HepG2 (cell line): ENCODE measurements around the gene DBNDD1. TPM values are rescaled to one million over a fixed set of nuclear protein-coding genes. Genes with fewer than 3 reads are reported as not detected.

Source experiments
- ATAC-seq: fragments of 200-7000 bp; cut with Tn5 transposase; 3 replicates; pipeline ENCODE4 v1.9.1; 2020; ENCODE audit warnings: mild to moderate bottlenecking, moderate library complexity
- BruUV-seq: library from RNA; stranded (reverse); fragments of 400-500 nt; replicated peaks from 2 replicates; lab custom pipeline; 2021; lab: Mats Ljungman, UMichigan
- CTCF ChIA-PET: fragments of 300-600 bp; formaldehyde crosslinking; extraction: SDS; loops from one replicate; lab custom pipeline; 2021; ENCODE audit warnings: low total read pairs, inconsistent platforms, low intra/inter-chr PET ratio; lab: Yijun Ruan, JAX
- POLR2A ChIA-PET: fragments of 350-600 bp; sonication (Branson Sonifier 250); formaldehyde crosslinking; loops from one replicate; lab custom pipeline; 2020; ENCODE audit warnings: antibody characterized with exemption, inconsistent platforms; lab: Yijun Ruan, JAX
- DNase-seq: peaks from one replicate; pipeline ENCODE4 v3.0.0-alpha.2; 2015; ENCODE audit warnings: low spot score
- FAIRE-seq: peaks from 3 replicates; lab custom pipeline; 2011; peaks lifted over from hg19 to GRCh38; lab: Jason Lieb, UNC
- H2AFZ ChIP-seq: one replicate; pipeline ENCODE4 v1.6.1; 2011; ENCODE audit warnings: low read length, inconsistent platforms
- H3K27ac ChIP-seq: fragments of 300-600 bp; 3 replicates; pipeline ENCODE4 v1.8.0; 2011; ENCODE audit warnings: mixed run types, mild to moderate bottlenecking, mixed read lengths, low read length, inconsistent platforms; ENCODE audit not compliant: insufficient read depth; ENCODE audit errors: extremely low read length
- H3K27me3 ChIP-seq, 2 experiments: fragments of 200-600 bp in 1 of 2; 2 replicates in 1 of 2; 3 replicates in 1 of 2; pipeline versions ENCODE4 v1.6.0 to v1.8.0; 2011; ENCODE audit warnings: low read length in 2 of 2, mild to moderate bottlenecking in 2 of 2, moderate library complexity in 2 of 2, inconsistent platforms in 1 of 2; ENCODE audit not compliant: insufficient read depth in 2 of 2, control insufficient read depth in 1 of 2
- H3K36me3 ChIP-seq, 2 experiments: fragments of 200-600 bp in 1 of 2; replicated peaks in 1 of 2; 2 replicates in 1 of 2; 3 replicates in 1 of 2; pipeline versions ENCODE4 v1.5.1 to v1.8.0; 2011; ENCODE audit warnings: low read length in 2 of 2, inconsistent platforms in 1 of 2; ENCODE audit not compliant: insufficient read depth in 2 of 2, control insufficient read depth in 1 of 2
- H3K4me1 ChIP-seq: 2 replicates; pipeline ENCODE4 v1.5.1; 2012; ENCODE audit warnings: low read length, inconsistent platforms; ENCODE audit not compliant: insufficient read depth
- H3K4me2 ChIP-seq: 2 replicates; pipeline ENCODE4 v1.6.0; 2011; ENCODE audit warnings: low read depth, low read length, inconsistent platforms
- H3K4me3 ChIP-seq, 3 experiments: fragments of 200-600 bp in 1 of 3; sonication (generic), shearing (Covaris generic) in 1 of 3; replicated peaks in 1 of 3; 2 replicates each; pipeline ENCODE4 v1.5.1; 2011 to 2016; ENCODE audit warnings: low read length in 3 of 3, inconsistent platforms in 2 of 3, low read depth in 2 of 3, mild to moderate bottlenecking in 2 of 3, control low read depth in 1 of 3, mixed read lengths in 1 of 3; ENCODE audit not compliant: insufficient read depth in 1 of 3
- H3K79me2 ChIP-seq: one replicate; pipeline ENCODE4 v1.6.1; 2011; ENCODE audit warnings: low read length, inconsistent platforms; ENCODE audit not compliant: insufficient read depth
- H3K9ac ChIP-seq: 2 replicates; pipeline ENCODE4 v1.6.0; 2011; ENCODE audit warnings: mild to moderate bottlenecking, low read depth, low read length, inconsistent platforms; ENCODE audit not compliant: insufficient read depth
- H3K9me3 ChIP-seq: 2 replicates; pipeline ENCODE4 v1.5.1; 2012; ENCODE audit warnings: mild to moderate bottlenecking, low read length
- H4K20me1 ChIP-seq: 2 replicates; pipeline ENCODE4 v1.6.0; 2011; ENCODE audit warnings: inconsistent platforms, mild to moderate bottlenecking, low read length, moderate library complexity; ENCODE audit not compliant: insufficient read depth
- FOSL2 ChIP-seq: sonication (generic); formaldehyde crosslinking; IDR thresholded peaks from 2 replicates; pipeline ENCODE4 v1.4.0; 2020; ENCODE audit warnings: missing genetic modification reagents
- JUNB ChIP-seq: sonication (generic); formaldehyde crosslinking; IDR thresholded peaks from 2 replicates; pipeline ENCODE4 v1.8.0; 2022; ENCODE audit warnings: missing genetic modification reagents, mild to moderate bottlenecking, borderline replicate concordance
- KLF16 ChIP-seq, 2 experiments: sonication (generic) in 1 of 2; formaldehyde crosslinking in 1 of 2; IDR thresholded peaks; 2 replicates each; pipeline versions ENCODE4 v1.6.1 to v1.8.0; 2016 to 2023; ENCODE audit warnings: missing genetic modification reagents in 2 of 2, missing compliant biosample characterization in 1 of 2
- ZEB1 ChIP-seq: IDR thresholded peaks from 2 replicates; pipeline ENCODE4 v1.6.1; 2012; ENCODE audit warnings: mild to moderate bottlenecking, low read depth, inconsistent platforms; ENCODE audit not compliant: insufficient replicate concordance
- ZNF180 ChIP-seq: sonication (generic); formaldehyde crosslinking; IDR thresholded peaks from 2 replicates; pipeline ENCODE4 v1.4.0; 2020; ENCODE audit warnings: low read depth, missing genetic modification reagents, borderline replicate concordance
- WGBS: methylation state at CpG from one replicate; pipeline ENCODE4 v1.1.6; 2017; ENCODE audit warnings: low lambda C conversion rate; 5-methylcytosine and 5-hydroxymethylcytosine counted together
- in situ Hi-C: cut with HindIII; loops from 2 replicates; pipeline ENCODE4 v1.10.0; 2017; ENCODE audit warnings: low pct_unique_long_range_greater_than_20kb; ENCODE audit not compliant: extremely low pct_ligation_motif_present
- intact Hi-C: fragments of 100-400 bp; cut with micrococcal nuclease; formaldehyde crosslinking; loops from one replicate; pipeline ENCODE4 v1.10.0; 2022; ENCODE audit not compliant: unreplicated experiment
- polyA plus RNA-seq, 8 experiments: library from polyadenylated mRNA; depleted of rRNA in 3 of 8; stranded (reverse) in 7 of 8; unstranded in 1 of 8; fragments of >200 nt; fragmentation: Illumina TruSeq in 4 of 8; extraction: Trizol in 4 of 8; gene quantifications; 2 replicates each; pipeline versions ENCODE4 v1.2.1 to v1.2.3, GENCODE V29; 2011 to 2016; ENCODE audit warnings: low read depth in 4 of 8, missing spikeins in 1 of 8, mixed read lengths in 1 of 8; ENCODE audit not compliant: insufficient read depth in 1 of 8
- total RNA-seq, 5 experiments: library from RNA; depleted of rRNA; stranded (reverse); fragments of >200 nt; fragmentation: Illumina TruSeq; extraction: Trizol; gene quantifications; 2 replicates each; pipeline ENCODE4 v1.2.3, GENCODE V29; 2016; ENCODE audit warnings: low read depth in 1 of 5
- TF ChIP-seq, protein P1 (sequence below): sonication (generic); formaldehyde crosslinking; IDR thresholded peaks from 2 replicates; pipeline ENCODE4 v1.9.0; 2022; ENCODE audit warnings: low read depth, missing genetic modification reagents

Gene DBNDD1
- total and polyA plus RNA-seq, 2 of the 13 experiments (the other 11 are each of a cell fraction or from before 2014, with no cell fraction given), result 17.0 to 40.4 TPM

DNA sequence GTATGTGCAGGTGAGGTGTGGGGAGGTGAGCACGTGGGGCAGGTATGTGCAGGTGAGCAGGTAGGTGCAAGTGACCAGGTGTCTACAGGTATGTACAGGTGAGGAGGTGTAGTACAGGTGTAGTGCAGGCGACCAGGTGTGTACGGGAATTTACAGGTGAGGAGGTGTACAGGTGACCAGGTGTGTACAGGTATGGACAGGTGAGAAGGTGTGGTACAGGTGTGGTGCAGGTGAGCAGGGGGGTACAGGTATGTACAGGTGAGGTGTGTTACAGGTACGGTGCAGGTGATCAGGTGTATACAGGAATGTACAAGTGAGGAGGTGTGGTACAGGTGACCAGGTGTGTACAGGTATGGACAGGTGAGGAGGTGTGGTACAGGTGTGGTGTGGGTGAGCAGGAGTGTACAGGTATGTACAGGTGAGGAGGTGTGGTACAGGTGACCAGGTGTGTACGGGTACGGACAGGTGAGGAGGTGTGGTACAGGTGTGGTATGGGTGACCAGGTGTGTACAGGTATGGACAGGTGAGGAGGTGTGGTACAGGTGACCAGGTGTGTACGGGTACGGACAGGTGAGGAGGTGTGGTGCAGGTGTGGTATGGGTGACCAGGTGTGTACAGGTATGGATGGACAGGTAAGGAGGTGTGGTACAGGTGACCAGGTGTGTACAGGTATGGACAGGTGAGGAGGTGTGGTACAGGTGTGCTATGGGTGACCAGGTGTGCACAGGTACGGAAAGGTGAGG is 12.8 kb upstream of the DBNDD1 start:
- DNase-seq, result no peak
- H3K27me3 ChIP-seq, result no peaks in the 10 kb centered on the region
- H3K9me3 ChIP-seq, result no peaks in the 10 kb centered on the region
- 94% methylated on average over 9 of the region's 9 CpGs for WGBS
- intact Hi-C loops, result no loop called here
- H3K9ac ChIP-seq, result no peak overlapping the region
- no peak for FAIRE-seq
- no peak overlapping the region for H2AFZ ChIP-seq
- H3K4me1 ChIP-seq, result no peaks in the 10 kb centered on the region
- no peak overlapping the region for H3K27ac ChIP-seq
- POLR2A ChIA-PET, result no interaction called here
- TF ChIP-seq FOSL2 (CRISPR knock-in tag) (no peak), JUNB (CRISPR knock-in tag) (0 out of 2 replicates have a peak, but pooled peaks have one; percentile 20), KLF16 (CRISPR knock-in tag; IDR thresholded peaks at IDR 0.05) (0 out of 4 replicates have a peak, but pooled peaks of 1 of the 2 experiments have one; percentile 18), ZNF180 (CRISPR knock-in tag) (no peak), ZEB1 (peak; percentile 100)
- TF ChIP-seq, protein P1, sequence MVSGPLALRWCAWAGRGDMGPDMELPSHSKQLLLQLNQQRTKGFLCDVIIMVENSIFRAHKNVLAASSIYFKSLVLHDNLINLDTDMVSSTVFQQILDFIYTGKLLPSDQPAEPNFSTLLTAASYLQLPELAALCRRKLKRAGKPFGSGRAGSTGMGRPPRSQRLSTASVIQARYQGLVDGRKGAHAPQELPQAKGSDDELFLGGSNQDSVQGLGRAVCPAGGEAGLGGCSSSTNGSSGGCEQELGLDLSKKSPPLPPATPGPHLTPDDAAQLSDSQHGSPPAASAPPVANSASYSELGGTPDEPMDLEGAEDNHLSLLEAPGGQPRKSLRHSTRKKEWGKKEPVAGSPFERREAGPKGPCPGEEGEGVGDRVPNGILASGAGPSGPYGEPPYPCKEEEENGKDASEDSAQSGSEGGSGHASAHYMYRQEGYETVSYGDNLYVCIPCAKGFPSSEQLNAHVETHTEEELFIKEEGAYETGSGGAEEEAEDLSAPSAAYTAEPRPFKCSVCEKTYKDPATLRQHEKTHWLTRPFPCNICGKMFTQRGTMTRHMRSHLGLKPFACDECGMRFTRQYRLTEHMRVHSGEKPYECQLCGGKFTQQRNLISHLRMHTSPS, result no peak
- TF ChIP-seq, all 625 proteins: peak for 3
- H4K20me1 ChIP-seq, result peaks cover 9% of the 10 kb centered on the region; the same call in 1 of the 2 replicates
- in situ Hi-C loops, result no loop called here
- ATAC-seq, result no peak
- peaks cover 24 to 56% of the 10 kb centered on the region in 2 experiments for H3K36me3 ChIP-seq
- no peak overlapping the region for H3K4me2 ChIP-seq
- H3K79me2 ChIP-seq, result no peaks in the 10 kb centered on the region
- no TSS peak for BruUV-seq
- no peak overlapping the region for H3K4me3 ChIP-seq
- CTCF ChIA-PET, result no interaction called here
